Endothelial cell of hepatic sinusoid (primary cell): ENCODE results near the gene MAP3K12.
"Not testable (repeated sequence)": the region's sequence is repeated elsewhere in the genome, so short reads cannot be mapped to it uniquely, and the experiment has no call there.

ENCODE experiments used
- in situ Hi-C: cut with HindIII; loops from 2 replicates; pipeline ENCODE4 v1.10.0; 2017; ENCODE audit warnings: low sequenced_read_pairs

The MAP3K12 gene

DNA sequence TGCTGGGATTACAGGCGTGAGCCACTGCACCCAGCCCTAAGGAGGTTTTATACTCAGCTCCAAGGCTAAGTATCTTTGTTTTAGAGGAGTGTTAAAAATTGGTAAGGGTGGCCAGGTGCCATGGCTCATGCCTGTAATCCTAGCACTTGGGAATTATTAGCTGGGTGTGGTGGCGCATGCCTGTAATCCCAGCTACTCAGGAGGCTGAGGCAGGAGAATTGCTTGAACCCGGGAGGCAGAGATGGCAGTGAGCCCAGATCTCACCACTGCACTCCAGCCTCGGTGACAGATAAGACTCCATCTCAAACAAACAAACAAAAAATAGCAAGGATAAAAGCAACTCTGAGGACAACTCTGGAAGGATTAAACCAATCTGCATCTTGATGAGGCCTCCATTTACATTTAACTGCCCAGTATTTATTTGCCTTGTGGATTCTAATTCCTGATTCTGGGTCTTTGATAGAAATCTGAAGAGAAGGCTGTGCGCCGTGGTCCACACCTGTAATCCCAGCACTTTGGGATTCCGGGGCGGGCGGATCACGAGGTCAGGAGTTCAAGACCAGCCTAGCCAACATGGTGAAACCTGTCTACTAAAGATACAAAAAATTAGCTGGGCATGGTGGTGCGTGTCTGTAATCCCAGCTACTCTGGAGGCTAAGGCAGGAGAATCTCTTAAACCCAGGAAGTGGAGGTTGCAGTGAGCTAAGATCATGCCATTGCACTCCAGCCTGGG, 54.5 kb downstream of the MAP3K12 start:
- in situ Hi-C loops, result not testable (repeated sequence)

DNA sequence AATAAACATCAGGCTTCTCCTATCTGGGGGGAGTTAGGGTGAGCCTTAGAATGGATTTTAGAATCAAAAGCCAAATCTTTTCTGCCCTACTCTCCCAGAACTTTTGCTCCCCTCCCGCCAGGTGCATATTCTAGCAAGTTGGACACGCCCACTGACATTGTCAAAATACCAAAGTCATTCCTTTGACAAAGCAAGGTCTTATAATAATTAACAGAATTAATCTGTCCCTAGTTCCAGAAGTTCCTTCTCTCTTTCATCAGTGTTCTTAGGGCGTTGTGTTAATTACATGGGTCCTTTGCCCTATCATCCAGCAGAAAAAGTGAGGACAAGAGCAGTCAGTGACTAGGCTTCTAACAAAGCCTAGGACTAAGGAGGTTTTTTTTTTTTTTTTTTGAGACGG, 55.3 kb downstream of the MAP3K12 start:
- in situ Hi-C loops, result no loop called here

DNA sequence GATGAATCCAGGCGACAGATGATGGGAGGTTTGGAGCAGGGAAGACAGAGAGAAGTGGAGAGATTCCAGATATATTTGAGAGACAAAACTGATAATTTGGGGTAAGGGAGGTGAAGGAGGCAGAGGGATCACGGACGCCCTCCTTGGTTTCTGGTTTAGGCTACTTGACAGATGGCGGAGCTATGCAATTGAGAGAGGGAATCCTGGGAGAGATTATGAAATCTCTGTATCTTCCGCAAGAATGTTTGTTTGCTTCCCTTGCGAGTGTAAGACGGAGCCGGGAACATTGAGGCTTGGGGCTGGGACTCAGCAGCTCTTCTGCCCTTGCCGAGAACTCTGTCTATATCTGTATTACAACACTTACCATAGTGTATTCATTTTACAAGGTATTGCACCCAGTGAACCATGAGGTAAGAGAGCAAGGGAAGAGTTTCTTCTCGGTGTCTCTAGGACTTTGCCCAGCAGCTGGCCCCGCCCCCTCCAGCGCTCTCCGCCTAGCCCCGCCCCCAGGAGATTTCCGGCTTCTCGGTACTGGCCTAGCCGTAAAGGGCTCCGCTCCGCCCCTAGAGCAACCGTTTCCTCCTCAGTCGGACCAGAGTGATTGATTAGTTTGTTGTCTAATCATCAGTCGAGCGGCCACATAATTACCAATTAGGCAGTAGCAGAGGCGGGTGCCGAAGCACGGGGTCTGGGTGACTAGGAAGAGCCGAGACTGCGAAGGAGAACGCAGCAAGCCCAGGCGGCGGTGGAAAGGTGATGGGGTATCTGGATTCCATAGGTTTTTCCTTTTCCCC, 58.0 kb downstream of the MAP3K12 start, which contains the start of gene PRR13:
PRR13 (plus strand) TSS at position 695 of the 794 bp plus-strand sequence. CDS start 981 bp downstream, outside the sequence.
- in situ Hi-C loops, result no loop called here

DNA sequence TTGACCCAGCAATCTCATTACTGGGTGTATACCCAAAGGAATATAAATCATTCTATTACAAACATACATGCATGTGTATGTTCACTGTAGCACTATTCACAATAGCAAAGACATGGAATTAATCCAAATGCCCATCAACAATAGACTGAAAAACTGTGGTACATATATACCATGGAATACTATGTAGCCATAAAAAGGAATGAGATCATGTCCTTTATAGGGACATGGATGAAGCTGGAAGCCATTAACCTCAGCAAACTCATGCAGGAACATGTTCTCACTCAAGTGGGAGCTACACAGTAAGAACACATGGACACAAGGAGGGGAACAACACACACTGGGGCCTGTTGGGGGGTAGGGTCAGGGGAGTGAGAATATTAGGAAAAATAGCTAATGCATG, 59.7 kb downstream of the MAP3K12 start:
- in situ Hi-C loops, result not testable (repeated sequence)

DNA sequence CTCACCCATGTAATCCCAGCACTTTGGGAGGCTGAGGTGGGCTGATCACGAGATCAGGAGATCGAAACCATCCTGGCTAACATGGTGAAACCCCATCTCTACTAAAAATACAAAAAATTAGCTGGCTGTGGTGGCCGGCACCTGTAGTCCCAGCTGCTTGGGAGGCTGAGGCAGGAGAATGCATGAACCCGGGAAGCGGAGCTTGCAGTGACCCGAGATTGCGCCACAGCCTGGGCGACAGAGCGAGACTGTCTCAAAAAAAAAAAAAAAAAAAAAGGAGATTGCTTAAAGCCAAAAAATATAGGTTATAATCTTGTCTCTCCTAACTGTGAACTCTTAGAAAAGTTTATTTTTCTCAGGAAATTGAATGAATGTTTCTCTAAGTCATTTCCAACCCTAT, 63.9 kb downstream of the MAP3K12 start:
- in situ Hi-C loops, result not testable (repeated sequence)

DNA sequence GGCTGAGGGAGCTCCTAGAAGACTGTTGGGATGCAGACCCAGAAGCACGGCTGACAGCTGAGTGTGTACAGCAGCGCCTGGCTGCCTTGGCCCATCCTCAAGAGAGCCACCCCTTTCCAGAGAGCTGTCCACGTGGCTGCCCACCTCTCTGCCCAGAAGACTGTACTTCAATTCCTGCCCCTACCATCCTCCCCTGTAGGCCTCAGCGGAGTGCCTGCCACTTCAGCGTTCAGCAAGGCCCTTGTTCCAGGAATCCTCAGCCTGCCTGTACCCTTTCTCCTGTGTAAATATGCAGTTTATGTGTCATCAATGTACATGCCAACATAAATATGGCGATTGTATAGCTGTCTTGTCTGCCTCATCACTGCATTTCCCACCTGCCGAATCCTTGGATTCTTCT, 68.1 kb downstream of the MAP3K12 start:
- in situ Hi-C loops, result no loop called here

DNA sequence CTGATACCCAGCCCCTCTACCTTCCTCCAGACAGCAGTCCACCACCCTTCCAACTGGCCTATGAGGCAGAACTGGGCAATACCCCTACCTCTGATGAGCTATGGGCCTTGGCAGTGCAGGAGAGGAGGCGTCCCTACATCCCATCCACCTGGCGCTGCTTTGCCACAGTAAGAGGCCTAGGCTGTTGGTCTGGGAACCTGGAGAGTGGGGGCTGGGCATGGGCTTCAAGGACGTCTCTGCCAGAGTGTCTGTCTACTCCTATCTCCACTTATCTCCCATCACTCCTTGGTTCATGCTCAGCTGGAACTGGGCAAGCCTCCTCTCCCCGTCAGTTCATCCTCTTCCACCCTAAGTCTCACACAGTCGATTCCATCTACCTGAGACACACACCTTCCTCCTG, 69.1 kb downstream of the MAP3K12 start:
- in situ Hi-C loops, result no loop called here
